ENCODE measurements around the gene ABLIM2.

- TF ChIP-seq EZH2 (IDR thresholded peaks at IDR 0.05; ENCODE audit: borderline replicate concordance, insufficient read depth, low read length, poor library complexity, severe bottlenecking): no peak
- TF ChIP-seq RAD21 (conservative IDR thresholded peaks at IDR 0.05): no peak
- no peak for TF ChIP-seq CTCF (IDR thresholded peaks at IDR 0.05; ENCODE audit: poor library complexity, severe bottlenecking)
- TF ChIP-seq POLR2AphosphoS5 (IDR thresholded peaks at IDR 0.05): no peak
- TF ChIP-seq TAF1 (IDR thresholded peaks at IDR 0.05; ENCODE audit: low read depth): no peak
- no peak for TF ChIP-seq REST (IDR thresholded peaks at IDR 0.05; ENCODE audit: borderline replicate concordance)
- TF ChIP-seq MXI1 (conservative IDR thresholded peaks at IDR 0.05; ENCODE audit: poor library complexity, severe bottlenecking): no peak
- TF ChIP-seq EP300 (conservative IDR thresholded peaks at IDR 0.05; ENCODE audit: poor library complexity, severe bottlenecking): no peak
- no peak for TF ChIP-seq SMC3 (conservative IDR thresholded peaks at IDR 0.05; ENCODE audit: poor library complexity)
Observed at GRCh38 chr4:8204576-8205227, 46.1 kb upstream of the ABLIM2 start.

Data from neural cell (in vitro differentiated cells).